Thoracic aorta (tissue), 2 donors: Measurements from ENCODE around the gene CD164L2. TPM values are rescaled to one million over a fixed set of nuclear protein-coding genes. Genes with fewer than 3 reads are reported as not detected.

Source experiments
- ATAC-seq: fragments of 150-250 bp; one replicate; pipeline ENCODE4 v1.8.0; 2017; ENCODE audit warnings: low read depth; ENCODE audit not compliant: insufficient number of reproducible peaks, low FRiP score
- DNase-seq: peaks from one replicate; pipeline ENCODE4 v3.0.0-alpha.2; 2020; ENCODE audit warnings: low spot score
- H3K27ac ChIP-seq, 2 donors: fragments of 200-600 bp; sonication (generic); 1 replicate in 1 of 2; 2 replicates in 1 of 2; pipeline ENCODE4 v1.5.1; 2016; ENCODE audit warnings: mild to moderate bottlenecking in 2 of 2, moderate library complexity in 2 of 2
- H3K27me3 ChIP-seq: fragments of 200-600 bp; sonication (generic); replicated peaks from 2 replicates; pipeline ENCODE4 v1.6.0; 2016; ENCODE audit warnings: mild to moderate bottlenecking; ENCODE audit not compliant: insufficient read depth
- H3K36me3 ChIP-seq: fragments of 200-600 bp; sonication (generic); one replicate; pipeline ENCODE4 v1.5.1; 2016
- H3K4me1 ChIP-seq, 2 donors: fragments of 200-600 bp; sonication (generic); 1 replicate in 1 of 2; 2 replicates in 1 of 2; pipeline versions ENCODE4 v1.5.1 to v1.6.0; 2016; ENCODE audit warnings: low read depth in 2 of 2, mild to moderate bottlenecking in 1 of 2; ENCODE audit not compliant: control insufficient read depth in 1 of 2
- H3K4me3 ChIP-seq: fragments of 200-600 bp; sonication (generic); 2 replicates; pipeline ENCODE4 v1.5.1; 2016; ENCODE audit warnings: mild to moderate bottlenecking
- H3K9me3 ChIP-seq: fragments of 200-600 bp; sonication (generic); 2 replicates; pipeline ENCODE4 v1.5.1; 2016
- total RNA-seq, 2 donors: library from RNA; depleted of rRNA; stranded (reverse); fragments of >200 nt; gene quantifications; one replicate each; pipeline versions ENCODE4 v1.1.0 to v1.2.3, GENCODE V29; 2016
- TF ChIP-seq, protein P1 (sequence below): fragments of 200-600 bp; sonication (generic); IDR thresholded peaks from one replicate; pipeline ENCODE4 v1.5.1; 2019; ENCODE audit warnings: antibody characterized with exemption

CD164L2 gene
- total RNA-seq, 2 donors from 2014 or later: not detected

DNA sequence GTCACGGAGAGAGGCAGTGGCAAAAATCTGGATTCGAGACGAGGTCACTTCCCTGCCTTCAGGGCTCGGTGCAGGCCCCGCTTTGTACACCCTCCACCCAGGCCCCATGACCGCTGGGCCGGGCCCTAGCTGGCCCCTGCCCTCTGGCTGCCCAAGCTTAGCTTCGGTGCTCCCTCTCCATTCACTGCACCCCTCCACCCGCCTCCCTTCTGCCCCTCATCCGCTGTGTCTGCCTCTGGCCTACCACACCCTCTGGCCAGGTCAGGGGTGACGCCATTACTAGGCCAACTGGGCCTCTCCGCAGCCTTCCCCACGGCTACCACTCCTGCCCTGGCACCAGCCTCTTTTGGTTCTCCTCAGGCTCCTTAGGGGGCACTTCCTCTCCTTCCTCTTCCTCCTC is 528 bp upstream of the CD164L2 start:
- no peak for ATAC-seq
- DNase-seq: no peak
- TF ChIP-seq, protein P1, sequence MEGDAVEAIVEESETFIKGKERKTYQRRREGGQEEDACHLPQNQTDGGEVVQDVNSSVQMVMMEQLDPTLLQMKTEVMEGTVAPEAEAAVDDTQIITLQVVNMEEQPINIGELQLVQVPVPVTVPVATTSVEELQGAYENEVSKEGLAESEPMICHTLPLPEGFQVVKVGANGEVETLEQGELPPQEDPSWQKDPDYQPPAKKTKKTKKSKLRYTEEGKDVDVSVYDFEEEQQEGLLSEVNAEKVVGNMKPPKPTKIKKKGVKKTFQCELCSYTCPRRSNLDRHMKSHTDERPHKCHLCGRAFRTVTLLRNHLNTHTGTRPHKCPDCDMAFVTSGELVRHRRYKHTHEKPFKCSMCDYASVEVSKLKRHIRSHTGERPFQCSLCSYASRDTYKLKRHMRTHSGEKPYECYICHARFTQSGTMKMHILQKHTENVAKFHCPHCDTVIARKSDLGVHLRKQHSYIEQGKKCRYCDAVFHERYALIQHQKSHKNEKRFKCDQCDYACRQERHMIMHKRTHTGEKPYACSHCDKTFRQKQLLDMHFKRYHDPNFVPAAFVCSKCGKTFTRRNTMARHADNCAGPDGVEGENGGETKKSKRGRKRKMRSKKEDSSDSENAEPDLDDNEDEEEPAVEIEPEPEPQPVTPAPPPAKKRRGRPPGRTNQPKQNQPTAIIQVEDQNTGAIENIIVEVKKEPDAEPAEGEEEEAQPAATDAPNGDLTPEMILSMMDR: no peak
- no peaks in the 10 kb centered on the region for H3K9me3 ChIP-seq
- H3K36me3 ChIP-seq: no peaks in the 10 kb centered on the region
- H3K27me3 ChIP-seq: no peaks in the 10 kb centered on the region
- no peak overlapping the region for H3K4me3 ChIP-seq
- H3K27ac ChIP-seq: no peak overlapping the region
- no peaks in the 10 kb centered on the region for H3K4me1 ChIP-seq

DNA sequence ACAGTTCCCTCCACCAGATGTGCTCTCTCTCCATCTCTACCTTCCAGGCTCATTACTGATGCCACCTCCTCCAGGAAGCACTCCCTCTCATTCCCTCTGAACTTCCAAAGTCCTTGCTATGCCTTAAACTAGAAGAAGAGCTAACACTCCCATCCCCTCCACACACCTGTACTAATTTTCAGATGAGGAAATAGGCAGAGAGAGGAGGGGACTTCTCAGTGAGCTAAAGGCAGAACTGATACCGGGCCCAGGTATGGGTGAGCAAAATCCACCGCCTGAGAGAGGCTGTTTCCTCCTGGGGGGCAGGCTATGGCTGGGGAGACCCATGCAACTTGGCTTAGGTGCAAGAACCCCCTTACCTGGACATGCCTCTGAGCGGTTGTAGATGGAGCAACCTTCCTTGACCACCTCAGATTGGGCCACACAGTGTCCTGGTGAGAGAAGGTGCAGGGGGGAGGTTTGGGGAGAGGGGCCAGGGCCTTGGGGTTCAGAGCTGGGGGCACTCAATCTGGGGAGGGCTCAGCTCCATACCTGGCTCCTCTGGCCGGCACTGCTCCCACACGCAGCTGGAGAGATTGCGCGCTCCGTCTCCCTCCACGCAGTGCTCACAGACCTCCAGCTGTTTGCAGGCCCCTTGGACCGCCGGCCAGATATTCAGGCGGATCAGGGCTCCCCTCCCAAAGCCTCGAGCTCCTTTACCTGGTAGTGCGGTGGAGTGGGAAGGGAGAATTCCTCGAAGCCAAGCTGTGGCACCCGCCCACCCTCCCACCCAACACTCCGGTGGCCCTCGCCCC is 967 bp downstream of the CD164L2 start:
- no peak for DNase-seq

DNA sequence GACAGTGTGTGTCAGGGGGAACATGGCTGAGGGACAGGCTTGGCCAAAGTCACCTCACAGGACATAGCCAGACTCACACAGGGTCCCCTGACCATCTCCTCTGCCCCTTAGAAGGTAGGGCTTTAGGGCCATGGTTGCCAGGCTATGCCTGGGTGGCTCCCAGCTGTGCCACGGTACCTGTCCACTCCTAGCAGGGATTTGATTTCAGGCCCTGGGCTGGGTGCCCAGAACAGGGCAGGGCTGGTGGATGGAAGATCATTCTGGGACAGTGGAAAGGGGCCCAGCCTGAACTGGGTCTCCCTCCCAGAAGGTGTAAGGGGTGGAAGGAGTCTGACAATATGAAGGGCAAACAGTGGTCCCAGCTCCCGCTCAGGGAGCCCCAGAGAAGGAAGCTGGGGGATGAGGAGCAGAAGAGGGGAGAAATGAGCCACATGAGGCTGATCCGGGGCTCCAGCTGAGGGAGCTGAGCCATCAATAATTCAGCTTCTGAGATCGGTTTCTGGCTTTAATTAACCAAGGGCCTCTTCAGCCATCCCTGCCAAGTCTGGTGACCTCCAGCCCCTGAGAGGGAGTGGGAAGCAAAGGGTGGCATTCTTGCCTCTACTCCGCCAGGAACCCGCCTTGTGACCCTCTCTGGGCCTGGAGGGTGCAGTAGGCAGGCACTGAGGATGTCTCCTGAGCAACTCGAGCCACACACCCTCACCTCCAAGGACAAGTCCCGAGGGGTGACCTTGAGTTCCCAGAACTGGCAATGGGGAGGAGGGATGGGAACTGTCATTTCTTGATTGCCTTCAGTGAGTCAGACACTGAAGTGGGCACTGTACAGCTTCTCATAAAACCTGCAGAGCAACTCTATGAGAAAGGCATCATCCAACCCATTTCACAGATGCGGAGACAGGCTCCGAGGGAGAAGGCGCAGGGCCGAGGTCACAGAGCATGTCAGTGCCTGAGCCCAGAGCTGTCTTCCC is 2.1 kb downstream of the CD164L2 start:
- no peak overlapping the region for H3K4me3 ChIP-seq
- TF ChIP-seq, protein P1: no peak
- no peaks in the 10 kb centered on the region for H3K9me3 ChIP-seq
- H3K27me3 ChIP-seq: no peaks in the 10 kb centered on the region
- DNase-seq: no peak
- no peak overlapping the region for H3K27ac ChIP-seq
- H3K36me3 ChIP-seq: no peaks in the 10 kb centered on the region
- H3K4me1 ChIP-seq: no peaks in the 10 kb centered on the region
- no peak for ATAC-seq

More for the DNA sequence above, 967 bp downstream of the CD164L2 start:
- no peak overlapping the region for H3K27ac ChIP-seq
- no peaks in the 10 kb centered on the region for H3K36me3 ChIP-seq
- no peaks in the 10 kb centered on the region for H3K27me3 ChIP-seq
- ATAC-seq: no peak
- no peaks in the 10 kb centered on the region for H3K9me3 ChIP-seq
- no peak overlapping the region for H3K4me3 ChIP-seq
- TF ChIP-seq, protein P1: no peak
- H3K4me1 ChIP-seq: no peaks in the 10 kb centered on the region

DNA sequence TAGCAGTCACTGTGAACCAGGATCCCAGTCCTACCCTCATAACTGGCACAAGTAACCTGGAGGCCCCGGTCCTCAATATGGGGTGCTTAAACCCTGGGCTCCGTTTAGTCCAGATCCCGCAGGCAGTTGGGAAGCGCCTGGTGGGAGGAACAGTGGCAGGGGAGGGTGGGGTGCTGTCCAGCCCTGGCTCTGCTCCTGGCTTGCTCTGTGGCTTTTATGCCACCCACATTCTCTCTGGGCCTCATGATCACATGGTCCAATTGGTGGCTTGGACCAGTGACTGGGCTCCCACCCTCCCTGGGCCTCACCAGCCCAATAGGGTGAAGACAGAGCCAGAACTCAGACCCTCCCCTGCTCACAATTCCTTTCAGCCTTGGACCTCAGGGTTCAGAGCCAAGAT is 2.9 kb downstream of the CD164L2 start:
- H3K9me3 ChIP-seq: no peaks in the 10 kb centered on the region
- H3K4me1 ChIP-seq: no peaks in the 10 kb centered on the region
- TF ChIP-seq, protein P1: no peak
- H3K27me3 ChIP-seq: no peaks in the 10 kb centered on the region
- no peak overlapping the region for H3K4me3 ChIP-seq
- no peak for DNase-seq
- H3K36me3 ChIP-seq: no peaks in the 10 kb centered on the region
- ATAC-seq: no peak
- no peak overlapping the region for H3K27ac ChIP-seq

DNA sequence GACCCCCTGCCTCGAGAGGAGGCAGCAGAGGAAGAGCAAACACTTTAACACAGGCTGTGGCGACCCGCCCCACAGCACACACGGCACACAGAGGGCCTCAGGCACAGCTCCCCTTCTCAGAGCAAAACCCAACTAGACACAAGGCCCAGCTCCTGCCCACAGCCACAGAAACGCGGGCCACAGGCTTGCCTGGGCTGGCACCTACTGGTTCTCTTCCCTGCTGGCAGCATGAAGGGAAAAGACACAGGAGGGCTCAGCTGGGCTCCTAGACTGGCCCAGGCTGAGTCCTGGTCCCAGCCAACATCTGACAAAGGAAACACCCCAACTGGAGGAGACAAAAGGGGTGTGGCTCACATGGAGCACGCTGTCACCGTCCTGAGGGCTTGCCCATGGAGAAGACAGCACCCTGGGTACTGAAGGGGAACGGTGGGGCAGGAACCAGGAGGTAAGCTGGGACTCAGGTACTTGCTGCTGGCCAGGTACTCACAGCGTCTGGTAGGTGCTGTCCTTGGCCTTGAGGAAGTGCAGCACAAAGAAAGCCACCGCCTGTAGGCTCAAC is 3.5 kb downstream of the CD164L2 start:
- H3K27me3 ChIP-seq: no peaks in the 10 kb centered on the region
- DNase-seq (no peak), ATAC-seq (no peak)
- H3K9me3 ChIP-seq: no peaks in the 10 kb centered on the region
- no peak overlapping the region for H3K27ac ChIP-seq
- H3K4me1 ChIP-seq: no peaks in the 10 kb centered on the region
- no peak overlapping the region for H3K4me3 ChIP-seq
- TF ChIP-seq, protein P1: no peak
- H3K36me3 ChIP-seq: no peaks in the 10 kb centered on the region
